C4-2B (cell line): Measurements from ENCODE around the gene PTPRN2.
"Not testable (repeated sequence)": the region's sequence is repeated elsewhere in the genome, so short reads cannot be mapped to it uniquely, and the experiment has no call there.

ENCODE experiments used
- H3K27ac ChIP-seq: fragments of 450-650 bp; 2 replicates; pipeline ENCODE4 v1.5.1; 2017
- CTCF ChIP-seq: fragments of 450-650 bp; conservative IDR thresholded peaks from 2 replicates; pipeline ENCODE4 v1.5.1; 2017; ENCODE audit warnings: mild to moderate bottlenecking
- ZFX ChIP-seq: fragments of 450-650 bp; IDR thresholded peaks from 2 replicates; pipeline ENCODE4 v1.6.1; 2017

The PTPRN2 gene

GRCh38 chr7:157502701-157503111 is 1084.9 kb downstream of the PTPRN2 start:
- no peak overlapping the region for H3K27ac ChIP-seq
- TF ChIP-seq ZFX (no peak), CTCF (no peak)

GRCh38 chr7:157501581-157501980 is 1086.0 kb downstream of the PTPRN2 start:
- TF ChIP-seq ZFX (no peak), CTCF (no peak)
- no peak overlapping the region for H3K27ac ChIP-seq

GRCh38 chr7:157500989-157501540 is 1086.6 kb downstream of the PTPRN2 start:
- not testable (repeated sequence) for H3K27ac ChIP-seq

GRCh38 chr7:157500171-157500960 is 1087.3 kb downstream of the PTPRN2 start:
- TF ChIP-seq ZFX (no peak), CTCF (no peak)
- no peak overlapping the region for H3K27ac ChIP-seq

GRCh38 chr7:157499835-157500153 is 1087.8 kb downstream of the PTPRN2 start:
- no peak overlapping the region for H3K27ac ChIP-seq
- TF ChIP-seq CTCF (no peak), ZFX (no peak)

GRCh38 chr7:157499121-157499834 is 1088.3 kb downstream of the PTPRN2 start:
- TF ChIP-seq ZFX (no peak), CTCF (no peak)
- no peak overlapping the region for H3K27ac ChIP-seq

GRCh38 chr7:157498657-157499056 is 1089.0 kb downstream of the PTPRN2 start:
- TF ChIP-seq ZFX: no peak
- H3K27ac ChIP-seq: no peak overlapping the region

- TF ChIP-seq CTCF (no peak), ZFX (no peak)
- no peak overlapping the region for H3K27ac ChIP-seq
These were observed 1089.6 kb downstream of the PTPRN2 start for GRCh38 chr7:157497744-157498651.
